Measurements from ENCODE around the gene RGS6. TPM values are rescaled to one million over a fixed set of nuclear protein-coding genes. Genes with fewer than 3 reads are reported as not detected.

Gene RGS6
- total RNA-seq, 2 experiments from 2014 or later = not detected

- no peak for DNase-seq (ENCODE audit: low spot score)
- CTCF ChIA-PET (ENCODE audit: unreplicated experiment) = no interaction called here
- H3K9me3 ChIP-seq (ENCODE audit: low read length) = no peaks in the 10 kb centered on the region
- H3K36me3 ChIP-seq (ENCODE audit: insufficient read depth, low read length) = no peaks in the 10 kb centered on the region
- no peaks in the 10 kb centered on the region for H3K9me2 ChIP-seq (ENCODE audit: insufficient read depth, low read length)
- POLR2A ChIA-PET = no interaction called here
- no peaks in the 10 kb centered on the region for H3K4me1 ChIP-seq (ENCODE audit: insufficient read depth, low read length, poor library complexity, severe bottlenecking)
- no peak overlapping the region for H3K27ac ChIP-seq (ENCODE audit: low read depth, low read length, poor library complexity, severe bottlenecking)
- no TSS peak for BruUV-seq (replicated peaks)
- no peak overlapping the region for H2AFZ ChIP-seq (ENCODE audit: low read length)
- H4K20me1 ChIP-seq (ENCODE audit: insufficient read depth, low read length) = no peaks in the 10 kb centered on the region
- intact Hi-C loops (cut with micrococcal nuclease; ENCODE audit: unreplicated experiment) = no loop called here
- no peaks in the 10 kb centered on the region for H3K79me2 ChIP-seq (ENCODE audit: insufficient read depth, low read depth, low read length)
- H3K4me3 ChIP-seq (ENCODE audit: low read depth, low read length, poor library complexity, severe bottlenecking) = no peak overlapping the region
- H3K4me2 ChIP-seq (ENCODE audit: low read length) = no peak overlapping the region
- TF ChIP-seq EZH2phosphoT487 (IDR thresholded peaks at IDR 0.05; ENCODE audit: borderline replicate concordance, low read depth, low read length) (no peak), CTCF (conservative IDR thresholded peaks at IDR 0.05; ENCODE audit: low read length) (no peak)
These were observed 611.1 kb downstream of the RGS6 start for GRCh38 chr14:72543341-72543740.

DNA sequence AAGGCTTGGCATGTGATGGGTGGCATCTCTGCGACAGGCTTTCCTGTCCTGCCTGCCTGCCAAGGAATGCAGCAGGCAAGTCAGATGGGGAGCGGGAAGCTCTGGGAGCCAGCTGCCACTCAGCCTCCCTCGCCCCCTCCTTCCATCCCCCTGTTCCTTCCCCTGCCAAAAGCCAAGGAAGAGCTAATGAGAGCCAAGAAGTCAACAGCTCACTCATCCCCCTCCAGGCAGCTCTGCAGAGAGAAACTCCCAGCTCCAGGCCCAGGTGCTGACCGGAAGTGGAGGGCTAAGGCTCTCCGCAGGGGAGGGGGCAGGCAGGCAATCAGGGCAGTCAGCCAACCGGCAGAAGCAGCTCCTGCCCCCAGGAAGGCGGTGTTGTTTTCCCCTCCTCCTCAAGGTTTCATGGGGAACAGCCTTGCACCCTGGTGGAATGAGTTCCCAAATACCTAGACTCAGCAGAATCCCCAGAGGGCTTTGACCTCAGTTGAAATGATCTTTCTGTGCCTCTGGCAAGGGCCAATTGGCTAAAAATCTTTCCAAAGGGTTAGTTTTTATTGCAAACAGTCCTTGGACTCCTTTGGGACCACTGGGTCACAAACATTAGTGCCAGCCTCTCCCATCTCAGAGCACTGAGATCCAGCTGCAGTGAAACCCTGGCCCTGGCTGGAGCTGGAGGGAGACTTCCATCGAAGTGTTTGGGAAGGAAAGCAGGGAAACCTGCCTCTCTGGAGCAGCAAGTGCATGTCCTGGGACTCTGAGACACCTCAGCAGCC is 612.6 kb downstream of the RGS6 start:
- no peak for TF ChIP-seq CTCF (conservative IDR thresholded peaks at IDR 0.05; ENCODE audit: low read length)
- TF ChIP-seq EZH2phosphoT487 (IDR thresholded peaks at IDR 0.05; ENCODE audit: borderline replicate concordance, low read depth, low read length) = no peak
- Histone ChIP-seq H3K4me1 (ENCODE audit: insufficient read depth, low read length, poor library complexity, severe bottlenecking) (no peaks in the 10 kb centered on the region), H3K9me3 (ENCODE audit: low read length) (no peaks in the 10 kb centered on the region), H3K79me2 (ENCODE audit: insufficient read depth, low read depth, low read length) (no peaks in the 10 kb centered on the region), H3K4me3 (ENCODE audit: low read depth, low read length, poor library complexity, severe bottlenecking) (no peak overlapping the region), H2AFZ (ENCODE audit: low read length) (no peak overlapping the region), H3K36me3 (ENCODE audit: insufficient read depth, low read length) (no peaks in the 10 kb centered on the region), H3K27ac (ENCODE audit: low read depth, low read length, poor library complexity, severe bottlenecking) (no peak overlapping the region), H3K9me2 (ENCODE audit: insufficient read depth, low read length) (no peaks in the 10 kb centered on the region), H3K4me2 (ENCODE audit: low read length) (no peak overlapping the region), H4K20me1 (ENCODE audit: insufficient read depth, low read length) (no peaks in the 10 kb centered on the region)
- ChIA-PET CTCF (ENCODE audit: unreplicated experiment) (interaction anchor here (0.9 kb wide), 1 partner anchor 26 kb away, joined by 4 read pairs; no protein-coding TSS in a partner anchor), POLR2A (no interaction called here)
- intact Hi-C loops (cut with micrococcal nuclease; ENCODE audit: unreplicated experiment) = no loop called here
- DNase-seq (ENCODE audit: low spot score) = no peak
- no TSS peak for BruUV-seq (replicated peaks)

All from OCI-LY7 (cell line).